ENCODE data around the gene TNFRSF25. TPM values are rescaled to one million over a fixed set of nuclear protein-coding genes. Genes with fewer than 3 reads are reported as not detected.

The TNFRSF25 gene
- polyA plus RNA-seq, 2 of the 4 experiments (the other 2 are of a cell fraction) = 0.65 to 3.4 TPM

- DNase-seq (ENCODE audit: low read depth in 1 of 2, low spot score in 1 of 2) (no peak), ATAC-seq (no peak), FAIRE-seq (no peak)
- ChIA-PET POLR2A (no interaction called here), CTCF (interaction anchor here (0.6 to 0.8 kb wide), 2 partner anchors 9 to 79 kb away, joined by 3 read pairs; no protein-coding TSS in a partner anchor)
- Histone ChIP-seq H3K9me3 (no peaks in the 10 kb centered on the region), H3K4me1 (no peaks in the 10 kb centered on the region; the same call in 2 of the 3 replicates), H3K4me2 (no peak overlapping the region), H3K27ac (no peak overlapping the region), H3K4me3 (no peak overlapping the region)
- TF ChIP-seq, protein P1, sequence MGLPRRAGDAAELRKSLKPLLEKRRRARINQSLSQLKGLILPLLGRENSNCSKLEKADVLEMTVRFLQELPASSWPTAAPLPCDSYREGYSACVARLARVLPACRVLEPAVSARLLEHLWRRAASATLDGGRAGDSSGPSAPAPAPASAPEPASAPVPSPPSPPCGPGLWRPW (IDR thresholded peaks at IDR 0.05) = no peak
- 88% methylated on average over 4 of the region's 5 CpGs for WGBS (ENCODE audit: missing lambda C conversion rate)
Observed at GRCh38 chr1:6464915-6465314, 1.1 kb downstream of the TNFRSF25 start.

DNA sequence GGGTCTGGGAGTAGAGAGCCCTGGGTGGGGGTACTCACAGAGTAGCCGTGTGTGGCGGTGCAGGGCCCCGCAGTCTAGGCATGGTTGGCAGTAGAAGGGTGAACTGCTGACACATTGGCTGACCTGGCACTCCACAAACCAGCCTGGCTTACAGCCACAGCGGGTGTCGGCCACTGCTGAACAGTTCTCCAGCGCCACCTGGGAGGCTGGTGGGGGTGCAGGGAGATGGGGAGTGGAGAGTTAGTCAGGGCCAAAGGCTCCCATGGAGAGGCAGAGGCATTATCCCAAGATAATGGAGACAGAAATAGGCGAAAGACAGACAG is 1.5 kb downstream of the TNFRSF25 start:
- no peak overlapping the region for H3K4me3 ChIP-seq
- H3K4me1 ChIP-seq = no peaks in the 10 kb centered on the region; the same call in 2 of the 3 replicates
- TF ChIP-seq, protein P2, sequence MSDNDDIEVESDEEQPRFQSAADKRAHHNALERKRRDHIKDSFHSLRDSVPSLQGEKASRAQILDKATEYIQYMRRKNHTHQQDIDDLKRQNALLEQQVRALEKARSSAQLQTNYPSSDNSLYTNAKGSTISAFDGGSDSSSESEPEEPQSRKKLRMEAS (IDR thresholded peaks at IDR 0.05) = no peak
- no peak for TF ChIP-seq PHF8 (IDR thresholded peaks at IDR 0.05; ENCODE audit: borderline replicate concordance, low read depth)
- no peak for TF ChIP-seq KDM5A (IDR thresholded peaks at IDR 0.05)
- no peak for TF ChIP-seq SREBF2 (IDR thresholded peaks at IDR 0.05)
- no peak for TF ChIP-seq MAFK (IDR thresholded peaks at IDR 0.05; ENCODE audit: partially characterized antibody)
- TF ChIP-seq TFCP2L1 (CRISPR knock-in tag; IDR thresholded peaks at IDR 0.05) = no peak
- TF ChIP-seq, protein P3, sequence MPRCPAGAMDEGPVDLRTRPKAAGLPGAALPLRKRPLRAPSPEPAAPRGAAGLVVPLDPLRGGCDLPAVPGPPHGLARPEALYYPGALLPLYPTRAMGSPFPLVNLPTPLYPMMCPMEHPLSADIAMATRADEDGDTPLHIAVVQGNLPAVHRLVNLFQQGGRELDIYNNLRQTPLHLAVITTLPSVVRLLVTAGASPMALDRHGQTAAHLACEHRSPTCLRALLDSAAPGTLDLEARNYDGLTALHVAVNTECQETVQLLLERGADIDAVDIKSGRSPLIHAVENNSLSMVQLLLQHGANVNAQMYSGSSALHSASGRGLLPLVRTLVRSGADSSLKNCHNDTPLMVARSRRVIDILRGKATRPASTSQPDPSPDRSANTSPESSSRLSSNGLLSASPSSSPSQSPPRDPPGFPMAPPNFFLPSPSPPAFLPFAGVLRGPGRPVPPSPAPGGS (IDR thresholded peaks at IDR 0.05) = no peak
- TF ChIP-seq BHLHE40 (IDR thresholded peaks at IDR 0.05; ENCODE audit: low read depth, low read length) = no peak
- no peak for TF ChIP-seq HMGXB4 (CRISPR knock-in tag; IDR thresholded peaks at IDR 0.05; ENCODE audit: borderline replicate concordance)
- TF ChIP-seq RFX5 (IDR thresholded peaks at IDR 0.05) = no peak
- no peak for TF ChIP-seq GATA3 (IDR thresholded peaks at IDR 0.05; ENCODE audit: borderline replicate concordance)
- no peak for TF ChIP-seq CHD4 (IDR thresholded peaks at IDR 0.05; ENCODE audit: borderline replicate concordance)
- no peak for TF ChIP-seq ZSCAN20 (CRISPR knock-in tag; IDR thresholded peaks at IDR 0.05)
- no peak for TF ChIP-seq JUNB (IDR thresholded peaks at IDR 0.05)
- no peak for TF ChIP-seq NFE2L2 (conservative IDR thresholded peaks at IDR 0.05; ENCODE audit: low read length)
- peak in 1 of 2 experiments; percentile 36 for DNase-seq (ENCODE audit: low read depth in 1 of 2, low spot score in 1 of 2)
- FAIRE-seq = no peak
- CTCF ChIA-PET = interaction anchor here (0.6 to 1.0 kb wide), 3 partner anchors 9 to 78 kb away, joined by 3 read pairs; no protein-coding TSS in a partner anchor
- no peaks in the 10 kb centered on the region for H3K9me3 ChIP-seq
- no peak overlapping the region for H3K4me2 ChIP-seq
- no peak overlapping the region for H3K27ac ChIP-seq
- POLR2A ChIA-PET = no interaction called here
- ATAC-seq = peak; percentile 37 to 75; a peak in 4 of 6 replicates
- WGBS (ENCODE audit: missing lambda C conversion rate) = 68% methylated on average over 4 of the region's 7 CpGs

DNA sequence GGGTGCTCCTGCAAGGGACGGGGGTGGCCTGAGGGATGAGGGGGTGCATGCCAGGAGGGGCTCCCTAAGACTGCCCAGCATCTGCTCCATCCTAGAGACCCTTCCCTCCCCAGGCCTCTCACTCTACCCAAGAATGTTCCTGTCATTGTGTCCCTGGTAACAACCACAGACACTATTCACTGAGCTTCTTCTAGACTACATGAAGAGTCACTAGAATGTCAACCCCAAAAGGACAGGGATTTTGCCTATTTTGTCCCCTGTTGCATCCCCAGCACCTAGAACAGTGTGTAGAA is 2.9 kb downstream of the TNFRSF25 start:
- H3K9me3 ChIP-seq = no peaks in the 10 kb centered on the region
- FAIRE-seq (no peak), ATAC-seq (no peak), DNase-seq (ENCODE audit: low read depth in 1 of 2, low spot score in 1 of 2) (no peak)
- ChIA-PET CTCF (interaction anchor here (0.6 to 2.0 kb wide), 4 partner anchors 14 to 161 kb away, joined by 3 to 7 read pairs (median 4); no protein-coding TSS in a partner anchor), POLR2A (no interaction called here)
- H3K4me1 ChIP-seq = no peaks in the 10 kb centered on the region; the same call in 2 of the 3 replicates
- no peak overlapping the region for H3K4me2 ChIP-seq
- WGBS (ENCODE audit: missing lambda C conversion rate) = no CpG with 5 or more reads among the region's 1 CpG
- H3K4me3 ChIP-seq = no peak overlapping the region
- TF ChIP-seq FOSB (CRISPR knock-in tag; IDR thresholded peaks at IDR 0.05) (no peak), FOSL2 (IDR thresholded peaks at IDR 0.05) (no peak), FOSL2 (CRISPR knock-in tag; IDR thresholded peaks at IDR 0.05) (no peak), RNF2 (IDR thresholded peaks at IDR 0.05; ENCODE audit: borderline replicate concordance, low read depth) (no peak), MYC (IDR thresholded peaks at IDR 0.05; ENCODE audit: borderline replicate concordance, low read length) (no peak), RCOR1 (IDR thresholded peaks at IDR 0.05; ENCODE audit: low read depth, low read length) (no peak), TFCP2L1 (CRISPR knock-in tag; IDR thresholded peaks at IDR 0.05) (no peak), FOXS1 (CRISPR knock-in tag; IDR thresholded peaks at IDR 0.05) (no peak), JUNB (IDR thresholded peaks at IDR 0.05) (no peak), TP53 (CRISPR knock-in tag; IDR thresholded peaks at IDR 0.05) (no peak), RFX5 (IDR thresholded peaks at IDR 0.05) (no peak), HOXB5 (CRISPR knock-in tag; IDR thresholded peaks at IDR 0.05) (no peak), NPAS2 (CRISPR knock-in tag; IDR thresholded peaks at IDR 0.05; ENCODE audit: borderline replicate concordance) (no peak), HOXB13 (CRISPR knock-in tag; IDR thresholded peaks at IDR 0.05; ENCODE audit: low read depth) (no peak), E2F6 (IDR thresholded peaks at IDR 0.05; ENCODE audit: borderline replicate concordance, low read depth) (no peak)
- TF ChIP-seq, protein P4, sequence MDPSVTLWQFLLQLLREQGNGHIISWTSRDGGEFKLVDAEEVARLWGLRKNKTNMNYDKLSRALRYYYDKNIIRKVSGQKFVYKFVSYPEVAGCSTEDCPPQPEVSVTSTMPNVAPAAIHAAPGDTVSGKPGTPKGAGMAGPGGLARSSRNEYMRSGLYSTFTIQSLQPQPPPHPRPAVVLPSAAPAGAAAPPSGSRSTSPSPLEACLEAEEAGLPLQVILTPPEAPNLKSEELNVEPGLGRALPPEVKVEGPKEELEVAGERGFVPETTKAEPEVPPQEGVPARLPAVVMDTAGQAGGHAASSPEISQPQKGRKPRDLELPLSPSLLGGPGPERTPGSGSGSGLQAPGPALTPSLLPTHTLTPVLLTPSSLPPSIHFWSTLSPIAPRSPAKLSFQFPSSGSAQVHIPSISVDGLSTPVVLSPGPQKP (IDR thresholded peaks at IDR 0.05; ENCODE audit: low read depth, low read length) = no peak
- TF ChIP-seq, protein P5, sequence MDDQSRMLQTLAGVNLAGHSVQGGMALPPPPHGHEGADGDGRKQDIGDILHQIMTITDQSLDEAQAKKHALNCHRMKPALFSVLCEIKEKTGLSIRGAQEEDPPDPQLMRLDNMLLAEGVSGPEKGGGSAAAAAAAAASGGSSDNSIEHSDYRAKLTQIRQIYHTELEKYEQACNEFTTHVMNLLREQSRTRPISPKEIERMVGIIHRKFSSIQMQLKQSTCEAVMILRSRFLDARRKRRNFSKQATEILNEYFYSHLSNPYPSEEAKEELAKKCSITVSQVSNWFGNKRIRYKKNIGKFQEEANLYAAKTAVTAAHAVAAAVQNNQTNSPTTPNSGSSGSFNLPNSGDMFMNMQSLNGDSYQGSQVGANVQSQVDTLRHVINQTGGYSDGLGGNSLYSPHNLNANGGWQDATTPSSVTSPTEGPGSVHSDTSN (IDR thresholded peaks at IDR 0.05) = no peak
- TF ChIP-seq, protein P1 (IDR thresholded peaks at IDR 0.05) = no peak
- H3K27ac ChIP-seq = no peak overlapping the region
